HG02981 (cell line): Measurements from ENCODE around the gene IGF2BP2.

Experiments
- ATAC-seq: cut with Tn5 transposase; IDR thresholded peaks from one replicate; pipeline ENCODE4 v1.9.1; 2021; ENCODE audit warnings: mild to moderate bottlenecking, moderate library complexity; ENCODE audit not compliant: unreplicated experiment

Gene IGF2BP2

GRCh38 chr3:185737740-185738680 is 86.8 kb downstream of the IGF2BP2 start:
- no peak for ATAC-seq

DNA sequence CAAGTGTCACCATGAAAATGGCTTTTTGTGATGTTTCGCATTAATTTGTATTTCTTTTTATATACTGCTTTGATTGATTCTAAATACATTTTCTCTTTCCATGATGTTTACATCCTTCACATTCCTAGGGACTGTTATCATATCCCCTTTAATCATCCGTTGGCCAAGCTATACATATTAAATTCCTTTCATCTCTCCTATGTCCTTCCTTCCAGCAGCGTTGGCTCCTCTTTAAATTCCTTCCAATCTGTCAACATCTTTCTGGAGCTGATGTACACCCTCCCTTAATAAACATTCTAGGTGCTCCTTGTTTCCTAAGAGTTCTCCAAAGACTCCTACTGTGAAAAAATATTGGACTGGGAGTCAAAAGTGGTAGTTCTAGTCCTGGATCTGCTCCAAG is 87.8 kb downstream of the IGF2BP2 start:
- ATAC-seq = no peak

- no peak for ATAC-seq
Measured at GRCh38 chr3:185734725-185735096, 90.1 kb downstream of the IGF2BP2 start.

DNA sequence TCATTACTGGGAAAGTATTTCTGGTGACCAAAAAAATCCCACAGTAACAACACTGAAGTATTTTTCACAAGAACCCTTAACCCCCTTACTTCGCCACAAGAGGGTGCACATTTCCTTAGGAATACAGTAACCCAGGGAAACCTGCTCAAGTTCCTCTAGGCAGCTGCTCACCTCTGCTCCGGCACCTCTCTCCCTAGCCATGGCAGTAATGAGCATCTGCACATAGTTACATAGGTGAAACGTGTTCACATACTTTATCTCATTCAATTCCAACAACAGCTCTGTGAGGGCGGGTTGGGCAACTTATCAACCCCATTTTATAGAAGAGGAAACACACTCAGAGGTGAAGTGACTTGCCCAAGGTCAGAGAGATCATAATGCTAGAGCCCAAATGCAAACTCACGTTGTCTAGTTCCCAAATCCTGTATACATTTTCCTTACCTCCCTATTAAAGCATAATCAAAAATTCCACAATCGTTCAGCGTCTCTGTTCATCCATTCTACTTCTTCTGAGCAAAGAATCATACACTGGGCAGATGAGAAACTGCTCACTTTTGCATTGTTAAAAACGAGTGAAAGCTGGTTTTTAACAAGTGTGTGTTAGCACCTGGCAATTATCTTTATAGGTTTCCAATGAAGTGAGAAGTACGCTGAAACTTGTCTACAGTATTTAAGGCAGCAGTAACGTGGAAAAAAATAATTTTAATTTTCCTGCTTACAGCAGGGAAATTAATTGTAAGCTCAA is 90.7 kb downstream of the IGF2BP2 start:
- no peak for ATAC-seq

- no peak for ATAC-seq
Measured at GRCh38 chr3:185732782-185733181, 92.1 kb downstream of the IGF2BP2 start.

- no peak for ATAC-seq
Measured at GRCh38 chr3:185730550-185730949, 94.3 kb downstream of the IGF2BP2 start.

DNA sequence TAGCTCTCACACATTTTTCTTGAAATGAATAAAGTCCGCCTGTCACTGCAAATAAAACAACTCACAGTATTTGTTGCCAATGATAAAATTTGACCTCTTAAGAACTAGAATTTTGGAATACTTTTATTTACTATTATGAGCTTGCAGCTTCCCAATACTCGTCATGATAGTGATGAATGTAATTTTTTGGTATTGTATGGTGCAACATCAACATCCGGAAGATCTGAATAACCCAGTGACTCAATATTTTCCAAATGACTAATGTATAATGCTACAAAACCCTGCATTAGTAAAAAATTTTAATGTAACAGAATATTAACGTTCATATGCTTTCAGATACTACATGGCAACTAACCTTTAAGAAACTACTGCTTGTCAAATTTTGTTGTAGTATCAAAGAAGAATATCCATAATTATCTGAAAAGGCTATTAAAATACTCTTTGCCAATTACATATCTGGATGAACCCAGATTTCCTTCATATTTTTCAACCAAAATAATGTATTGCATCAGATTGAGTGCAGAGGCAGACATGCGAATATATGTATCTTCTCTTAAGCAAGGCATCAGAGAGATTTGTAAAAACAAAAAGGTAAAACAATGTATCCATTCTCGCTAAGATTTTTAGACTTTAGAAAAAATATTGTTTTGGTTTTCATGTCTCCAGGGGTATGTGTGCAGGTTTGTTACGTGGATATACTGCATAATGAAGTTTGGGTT is 95.3 kb downstream of the IGF2BP2 start:
- ATAC-seq = no peak

GRCh38 chr3:185728630-185729336 is 96.1 kb downstream of the IGF2BP2 start:
- ATAC-seq = no peak

DNA sequence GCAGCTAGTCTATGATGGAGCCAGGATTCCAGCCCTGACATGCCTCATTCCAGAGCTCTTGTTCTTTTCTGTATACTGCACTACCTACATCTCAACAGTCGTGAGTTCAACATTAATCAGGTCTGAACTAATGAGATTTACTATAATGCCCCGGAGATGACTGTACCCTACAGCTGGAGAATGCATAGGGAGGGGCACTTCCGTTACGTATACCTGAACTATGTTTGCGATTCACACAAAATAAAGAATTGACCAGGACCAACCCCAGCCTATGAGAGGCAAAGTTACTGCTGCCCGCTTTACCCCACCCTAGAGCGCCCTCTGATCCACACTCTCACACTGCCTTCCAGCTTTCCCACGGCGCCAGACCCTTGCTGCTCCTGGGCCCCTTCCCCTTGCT is 97.0 kb downstream of the IGF2BP2 start:
- ATAC-seq = no peak

DNA sequence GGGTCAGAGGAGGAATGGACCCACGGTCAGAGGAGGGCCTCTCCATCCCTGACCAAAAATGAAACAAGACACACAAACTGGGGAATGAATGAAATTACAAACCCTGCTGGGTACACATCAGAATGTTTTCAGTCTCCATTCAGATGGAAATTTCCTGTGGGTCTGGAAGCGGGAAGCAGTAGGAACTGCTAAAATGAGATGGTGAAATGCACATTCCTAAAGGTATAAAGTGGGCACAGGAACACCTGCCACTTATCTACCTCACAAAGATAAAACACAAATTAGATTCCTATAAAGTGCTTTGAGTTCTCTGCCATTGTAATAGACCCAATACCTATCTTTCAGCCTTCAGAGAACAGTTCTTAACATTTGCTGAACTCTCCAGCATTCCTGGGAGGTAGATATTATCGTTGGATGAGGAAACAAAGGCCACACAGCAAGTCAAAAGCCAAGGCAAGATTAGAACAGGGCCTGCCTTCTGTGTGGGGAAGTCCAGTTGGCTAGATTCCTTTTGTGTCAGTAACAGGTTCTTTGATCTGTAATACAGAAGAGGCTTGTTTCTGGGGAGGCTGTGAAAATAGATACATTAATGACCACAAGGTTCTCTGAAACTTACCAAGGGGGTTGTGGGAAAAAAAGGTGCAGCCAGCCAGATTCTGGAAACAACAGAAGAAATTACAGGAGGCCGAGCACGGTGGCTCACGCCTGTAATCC is 98.4 kb downstream of the IGF2BP2 start:
- ATAC-seq = no peak

GRCh38 chr3:185724761-185725160 is 100.1 kb downstream of the IGF2BP2 start:
- ATAC-seq = no peak

GRCh38 chr3:185724251-185724650 is 100.6 kb downstream of the IGF2BP2 start:
- no peak for ATAC-seq

DNA sequence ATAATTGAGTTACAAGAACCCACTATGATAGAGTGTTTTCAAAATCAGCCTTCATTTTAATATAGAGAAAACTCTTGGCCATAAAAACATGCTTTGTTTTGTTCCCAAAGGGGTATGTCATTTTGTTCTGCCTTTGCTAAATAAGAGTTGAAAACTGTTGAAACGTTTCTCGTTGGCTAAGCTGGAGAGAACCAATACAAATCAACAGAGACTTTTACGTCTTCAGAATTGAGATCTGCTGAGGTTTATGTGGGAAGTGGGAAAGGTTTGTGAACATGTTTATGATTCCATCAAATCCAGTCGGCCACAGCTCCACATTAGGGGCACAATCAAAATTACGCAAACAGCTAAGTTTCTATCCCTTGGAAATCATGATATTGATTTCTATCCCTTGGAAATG is 102.0 kb downstream of the IGF2BP2 start:
- ATAC-seq = no peak

DNA sequence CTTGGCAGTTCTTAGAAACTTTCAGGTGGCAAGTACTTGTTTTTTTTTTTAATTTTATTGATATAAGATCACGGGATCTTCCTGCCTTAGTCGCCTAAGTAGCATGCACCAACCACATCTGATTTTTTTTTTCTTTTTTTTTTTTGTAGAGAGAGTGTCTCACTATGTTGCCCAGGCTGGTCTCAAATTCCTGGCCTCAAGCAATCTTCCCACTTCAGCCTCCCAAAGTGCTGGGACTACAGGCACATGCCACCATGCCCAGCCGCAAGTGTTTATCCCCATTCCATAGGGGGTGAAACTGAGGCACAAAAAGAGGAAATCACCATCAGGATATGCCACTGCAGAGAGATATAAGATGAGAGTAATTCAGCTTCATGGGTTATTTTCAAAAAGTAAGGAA is 102.9 kb downstream of the IGF2BP2 start:
- ATAC-seq = no peak

GRCh38 chr3:185720326-185720725 is 104.5 kb downstream of the IGF2BP2 start:
- ATAC-seq = no peak

- ATAC-seq = no peak
Measured at GRCh38 chr3:185718736-185719593, 105.9 kb downstream of the IGF2BP2 start.

DNA sequence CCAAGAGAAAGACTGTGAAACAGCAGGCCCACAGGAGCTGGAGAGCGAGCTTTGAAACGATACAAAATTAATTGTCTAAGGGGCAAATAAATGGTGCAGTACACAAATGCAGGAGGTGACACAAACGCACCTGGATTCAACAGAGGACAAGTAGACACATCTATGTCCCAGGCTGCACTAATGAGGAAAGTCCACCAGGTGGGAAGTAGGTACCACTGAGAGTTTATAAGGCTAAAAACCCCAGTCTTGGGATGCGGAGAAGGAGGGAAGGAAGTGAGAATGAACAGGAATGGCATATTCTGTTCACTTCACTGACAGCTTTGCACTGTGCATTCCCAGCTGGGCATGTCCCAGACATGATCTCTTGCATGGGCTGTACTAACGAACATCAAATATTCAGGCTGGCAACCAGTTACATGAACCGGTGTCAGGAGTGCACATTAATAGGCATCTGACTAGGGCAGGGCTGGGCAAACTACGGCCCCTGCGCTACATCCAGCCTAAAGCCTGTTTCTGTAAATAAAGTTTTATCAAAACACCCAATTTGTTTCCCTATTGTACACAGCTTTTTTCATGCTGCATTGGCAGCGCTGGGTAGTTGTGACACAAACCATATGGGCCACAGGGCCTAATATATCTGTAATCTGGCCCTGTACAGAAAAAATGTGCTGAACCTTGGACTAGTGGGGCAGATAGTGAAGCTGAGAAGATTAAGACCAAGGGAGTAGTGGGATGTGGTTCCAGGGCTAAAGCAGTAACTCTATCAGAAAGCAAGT is 107.0 kb downstream of the IGF2BP2 start:
- no peak for ATAC-seq

GRCh38 chr3:185717121-185717520 is 107.7 kb downstream of the IGF2BP2 start:
- ATAC-seq = no peak
